Uterus (tissue), 2 donors: ENCODE results near the gene DENND5B.

ENCODE experiments used
- POLR2A ChIP-seq, 2 donors: fragments of 450-650 bp; IDR thresholded peaks; one replicate each; pipeline ENCODE4 v1.6.1; 2016; ENCODE audit warnings: antibody characterized with exemption in 2 of 2, mild to moderate bottlenecking in 1 of 2, moderate library complexity in 1 of 2
- TF ChIP-seq, protein P1 (sequence below), 4 experiments: fragments of 200-600 bp in 2 of 4; fragments of 450-650 bp in 2 of 4; sonication (generic) in 2 of 4; IDR thresholded peaks; one replicate each; pipeline ENCODE4 v1.5.1; 2016 to 2019; ENCODE audit warnings: antibody characterized with exemption in 4 of 4, mild to moderate bottlenecking in 2 of 4, moderate library complexity in 1 of 4

DNA sequence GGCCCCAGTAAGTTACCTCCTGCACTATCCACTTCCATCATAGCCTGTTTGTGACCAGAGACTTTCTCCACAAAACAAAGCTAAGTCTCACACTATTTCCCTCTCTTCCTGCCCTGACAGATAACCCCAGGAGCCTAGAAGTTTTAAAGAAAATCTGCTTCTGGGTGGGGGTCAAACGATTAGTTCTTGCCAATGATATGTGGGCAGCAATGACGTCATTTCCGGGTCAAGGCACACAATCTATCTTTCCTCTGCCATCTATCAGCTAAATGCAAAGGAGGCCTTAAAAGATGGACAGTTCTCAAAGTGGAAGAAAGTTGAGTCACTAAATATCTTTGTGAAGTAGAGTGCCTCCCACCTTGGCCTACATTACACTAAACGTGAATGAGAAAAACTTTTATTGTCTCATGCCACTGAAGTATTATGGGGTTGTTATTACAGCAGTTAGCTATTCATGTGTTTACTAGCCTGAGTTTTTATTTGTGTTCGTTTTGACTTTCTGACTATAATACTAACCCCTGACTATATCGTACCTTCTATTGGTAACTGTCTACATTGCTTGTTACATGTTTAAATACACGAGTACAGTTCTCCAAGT, 86.2 kb downstream of the DENND5B start:
- no peak for TF ChIP-seq POLR2A (IDR thresholded peaks at IDR 0.05)
- TF ChIP-seq, protein P1, sequence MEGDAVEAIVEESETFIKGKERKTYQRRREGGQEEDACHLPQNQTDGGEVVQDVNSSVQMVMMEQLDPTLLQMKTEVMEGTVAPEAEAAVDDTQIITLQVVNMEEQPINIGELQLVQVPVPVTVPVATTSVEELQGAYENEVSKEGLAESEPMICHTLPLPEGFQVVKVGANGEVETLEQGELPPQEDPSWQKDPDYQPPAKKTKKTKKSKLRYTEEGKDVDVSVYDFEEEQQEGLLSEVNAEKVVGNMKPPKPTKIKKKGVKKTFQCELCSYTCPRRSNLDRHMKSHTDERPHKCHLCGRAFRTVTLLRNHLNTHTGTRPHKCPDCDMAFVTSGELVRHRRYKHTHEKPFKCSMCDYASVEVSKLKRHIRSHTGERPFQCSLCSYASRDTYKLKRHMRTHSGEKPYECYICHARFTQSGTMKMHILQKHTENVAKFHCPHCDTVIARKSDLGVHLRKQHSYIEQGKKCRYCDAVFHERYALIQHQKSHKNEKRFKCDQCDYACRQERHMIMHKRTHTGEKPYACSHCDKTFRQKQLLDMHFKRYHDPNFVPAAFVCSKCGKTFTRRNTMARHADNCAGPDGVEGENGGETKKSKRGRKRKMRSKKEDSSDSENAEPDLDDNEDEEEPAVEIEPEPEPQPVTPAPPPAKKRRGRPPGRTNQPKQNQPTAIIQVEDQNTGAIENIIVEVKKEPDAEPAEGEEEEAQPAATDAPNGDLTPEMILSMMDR (IDR thresholded peaks at IDR 0.05): no peak
